ENCODE data around the gene BTNL3.
"Not testable (repeated sequence)": the region's sequence is repeated elsewhere in the genome, so short reads cannot be mapped to it uniquely, and the experiment has no call there.

Gene BTNL3, protein sequence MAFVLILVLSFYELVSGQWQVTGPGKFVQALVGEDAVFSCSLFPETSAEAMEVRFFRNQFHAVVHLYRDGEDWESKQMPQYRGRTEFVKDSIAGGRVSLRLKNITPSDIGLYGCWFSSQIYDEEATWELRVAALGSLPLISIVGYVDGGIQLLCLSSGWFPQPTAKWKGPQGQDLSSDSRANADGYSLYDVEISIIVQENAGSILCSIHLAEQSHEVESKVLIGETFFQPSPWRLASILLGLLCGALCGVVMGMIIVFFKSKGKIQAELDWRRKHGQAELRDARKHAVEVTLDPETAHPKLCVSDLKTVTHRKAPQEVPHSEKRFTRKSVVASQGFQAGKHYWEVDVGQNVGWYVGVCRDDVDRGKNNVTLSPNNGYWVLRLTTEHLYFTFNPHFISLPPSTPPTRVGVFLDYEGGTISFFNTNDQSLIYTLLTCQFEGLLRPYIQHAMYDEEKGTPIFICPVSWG

DNA sequence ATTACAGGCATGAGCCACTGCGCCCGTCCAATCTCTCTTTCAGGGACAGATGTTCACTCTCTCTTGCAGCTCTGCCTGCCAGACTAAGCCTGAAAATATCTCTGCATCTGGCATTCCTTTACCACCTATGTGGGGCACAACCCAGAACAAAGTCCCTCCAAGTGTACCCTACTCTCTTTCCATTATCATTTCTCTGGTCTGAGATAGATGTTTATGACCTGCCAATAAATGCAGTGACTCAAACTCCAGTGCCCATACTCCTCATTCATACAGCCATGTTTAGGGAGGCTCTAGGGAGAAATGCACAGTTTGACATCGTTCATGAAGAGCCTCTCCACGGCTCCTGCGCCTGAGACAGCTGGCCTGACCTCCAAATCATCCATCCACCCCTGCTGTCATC is at the start of gene BTNL3:
Gene BTNL3 (plus strand): TSS at position 255 of the 400 bp plus-strand sequence. CDS start 183 bp downstream, outside the sequence.
- no peak for DNase-seq

DNA sequence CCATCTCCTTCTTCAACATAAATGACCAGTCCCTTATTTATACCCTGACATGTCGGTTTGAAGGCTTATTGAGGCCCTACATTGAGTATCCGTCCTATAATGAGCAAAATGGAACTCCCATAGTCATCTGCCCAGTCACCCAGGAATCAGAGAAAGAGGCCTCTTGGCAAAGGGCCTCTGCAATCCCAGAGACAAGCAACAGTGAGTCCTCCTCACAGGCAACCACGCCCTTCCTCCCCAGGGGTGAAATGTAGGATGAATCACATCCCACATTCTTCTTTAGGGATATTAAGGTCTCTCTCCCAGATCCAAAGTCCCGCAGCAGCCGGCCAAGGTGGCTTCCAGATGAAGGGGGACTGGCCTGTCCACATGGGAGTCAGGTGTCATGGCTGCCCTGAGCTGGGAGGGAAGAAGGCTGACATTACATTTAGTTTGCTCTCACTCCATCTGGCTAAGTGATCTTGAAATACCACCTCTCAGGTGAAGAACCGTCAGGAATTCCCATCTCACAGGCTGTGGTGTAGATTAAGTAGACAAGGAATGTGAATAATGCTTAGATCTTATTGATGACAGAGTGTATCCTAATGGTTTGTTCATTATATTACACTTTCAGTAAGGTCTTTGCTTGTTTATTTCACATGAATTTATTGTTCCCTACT is 38.2 kb upstream of the BTNL3 start:
- no peak for DNase-seq

DNA sequence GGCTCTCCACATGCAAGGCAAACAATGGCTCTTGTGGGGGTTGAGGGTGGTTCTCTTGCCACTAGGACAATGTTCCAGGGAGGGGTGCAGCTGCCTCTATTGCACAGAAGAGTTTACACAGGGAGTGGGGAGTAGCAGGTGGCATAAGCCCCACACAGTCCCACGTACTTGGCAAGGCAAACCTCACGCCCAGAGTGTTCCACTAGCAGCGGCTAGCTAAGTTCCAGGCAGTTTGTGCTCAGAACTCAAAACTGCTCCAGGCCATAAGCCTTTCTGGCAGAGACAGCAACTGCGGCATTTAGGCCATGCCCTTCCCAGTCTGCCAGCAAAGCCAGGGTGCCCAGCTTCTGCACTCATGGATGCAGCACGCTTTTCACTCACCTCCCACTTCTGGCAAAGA is 29.0 kb upstream of the BTNL3 start:
- no peak for DNase-seq

DNA sequence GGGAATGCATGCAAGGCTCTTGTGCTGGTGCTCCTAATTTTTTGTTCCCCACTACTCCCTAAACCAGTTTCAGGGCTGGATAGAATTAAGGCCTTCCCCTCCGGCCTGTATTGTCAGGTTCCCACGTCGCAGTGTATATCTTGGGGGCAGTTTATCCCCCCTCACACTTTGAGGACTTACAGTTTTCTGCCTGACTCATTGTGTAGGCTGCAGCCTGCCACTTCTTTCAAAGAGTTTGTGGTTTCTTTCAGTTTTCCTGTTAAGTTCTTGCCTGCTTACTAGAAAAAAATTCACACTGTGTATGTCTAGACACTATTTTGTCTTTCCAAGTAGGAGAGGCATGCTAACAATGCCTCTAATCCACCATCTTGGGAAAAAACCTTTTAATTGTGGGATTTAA is 28.4 kb upstream of the BTNL3 start:
- DNase-seq = no peak

DNA sequence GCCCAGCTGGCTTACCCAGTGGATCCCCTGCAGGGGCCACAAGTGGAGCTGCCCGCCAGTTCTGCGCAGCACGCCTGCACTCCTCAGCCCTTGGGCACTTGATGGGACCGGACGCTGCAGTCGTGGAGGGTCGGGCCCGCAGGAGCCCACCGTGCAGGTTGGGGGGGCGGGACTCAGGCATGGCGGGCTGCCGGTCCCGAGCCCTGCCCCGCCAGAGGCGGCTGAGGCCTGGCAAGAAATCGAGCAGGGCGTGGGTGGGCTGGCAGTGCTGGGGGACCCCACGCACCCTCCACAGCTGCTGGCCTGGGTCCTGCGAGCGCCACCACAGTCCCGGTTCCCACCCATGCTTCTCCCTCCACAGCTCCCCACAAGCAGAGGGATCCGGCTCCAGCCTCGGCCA is 19.2 kb upstream of the BTNL3 start:
- no peak for DNase-seq

DNA sequence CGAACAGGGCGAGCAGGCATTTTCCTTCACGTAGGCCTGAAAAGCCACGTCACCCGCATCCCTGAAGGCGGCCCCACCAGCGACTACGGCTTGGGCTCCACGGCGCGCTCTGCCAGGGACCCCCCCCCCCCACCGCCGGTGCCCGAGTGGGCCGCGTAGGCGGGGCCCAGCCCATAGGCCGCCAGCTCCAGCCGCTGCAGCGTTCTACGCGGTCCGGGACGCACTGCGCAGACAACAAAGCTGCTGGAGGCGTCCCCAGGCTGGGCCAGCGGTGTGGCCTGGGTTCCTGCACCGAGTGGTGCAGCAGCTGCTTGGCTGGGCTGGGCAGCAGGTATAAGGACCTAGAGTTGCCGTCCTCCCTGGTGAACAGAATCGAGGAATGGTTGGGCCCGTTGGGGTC is 18.3 kb upstream of the BTNL3 start:
- no peak for DNase-seq

DNA sequence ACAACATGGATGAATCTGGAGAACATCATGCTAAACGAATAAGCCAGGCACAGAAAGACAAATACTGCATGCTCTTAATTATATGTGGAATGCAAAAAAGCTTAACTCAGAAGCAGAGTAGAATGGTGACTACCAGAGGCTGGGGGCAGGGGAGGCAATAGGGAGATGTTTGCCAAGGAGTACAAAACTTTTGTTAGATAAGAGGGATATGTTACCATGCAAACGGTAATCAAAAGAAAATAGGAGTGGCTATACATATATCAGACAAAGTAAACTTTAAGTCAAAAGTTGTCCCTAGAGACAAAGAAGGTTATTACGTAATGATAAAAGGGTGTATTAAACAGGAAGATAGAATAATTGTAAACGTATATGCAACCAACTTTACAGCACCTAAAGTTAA is 17.8 kb upstream of the BTNL3 start:
- DNase-seq = no peak

DNA sequence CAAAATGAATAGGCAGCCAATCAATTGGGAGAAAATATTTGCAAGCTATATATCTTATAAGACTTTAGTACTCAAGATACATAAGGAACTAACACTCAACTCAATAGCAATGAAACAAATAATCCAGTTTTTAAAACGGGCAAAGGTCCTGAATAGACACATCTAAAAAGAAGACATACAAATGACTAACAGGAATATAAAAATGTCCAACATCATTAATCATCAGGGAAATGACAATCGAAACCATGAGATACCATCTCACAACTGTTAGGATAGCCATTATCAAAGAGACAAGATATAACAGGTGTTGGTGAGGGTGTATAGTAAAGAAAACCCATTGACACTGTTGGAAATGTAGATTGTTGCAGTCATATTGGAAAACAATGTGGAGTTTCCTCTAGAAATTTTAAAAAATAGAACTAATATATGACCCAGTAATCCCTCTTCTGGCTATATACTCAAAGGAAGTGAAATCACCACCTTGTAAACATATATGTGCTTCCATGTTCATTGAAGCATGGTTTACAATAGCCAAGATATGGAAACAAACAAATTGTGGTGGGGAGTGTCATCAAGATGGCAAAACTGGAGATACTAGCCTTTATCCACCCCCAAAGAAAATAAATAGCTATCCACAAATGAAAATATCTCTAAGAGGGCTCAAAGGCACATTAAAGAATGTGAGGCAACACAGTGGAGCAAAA is 13.9 kb upstream of the BTNL3 start:
- no peak for DNase-seq

DNA sequence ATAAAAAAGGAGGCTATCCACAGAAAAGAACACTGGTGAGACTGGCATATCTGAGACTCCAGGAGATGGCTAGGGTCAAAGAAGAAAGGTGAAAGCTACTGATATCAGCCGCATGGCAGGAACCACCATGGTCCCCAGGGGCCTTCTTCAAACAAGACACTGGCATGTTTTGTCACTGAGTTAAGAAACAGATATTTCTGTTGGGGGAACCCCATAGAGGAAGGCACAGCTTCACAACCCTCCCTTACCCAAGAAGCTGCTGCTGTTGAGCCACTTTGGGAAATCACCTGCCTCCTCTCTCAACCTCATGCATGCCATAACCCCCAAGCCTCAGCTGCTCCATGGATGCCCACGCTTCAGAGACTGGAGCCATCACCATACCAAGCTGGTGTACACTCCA is 13.3 kb upstream of the BTNL3 start:
- no peak for DNase-seq

DNA sequence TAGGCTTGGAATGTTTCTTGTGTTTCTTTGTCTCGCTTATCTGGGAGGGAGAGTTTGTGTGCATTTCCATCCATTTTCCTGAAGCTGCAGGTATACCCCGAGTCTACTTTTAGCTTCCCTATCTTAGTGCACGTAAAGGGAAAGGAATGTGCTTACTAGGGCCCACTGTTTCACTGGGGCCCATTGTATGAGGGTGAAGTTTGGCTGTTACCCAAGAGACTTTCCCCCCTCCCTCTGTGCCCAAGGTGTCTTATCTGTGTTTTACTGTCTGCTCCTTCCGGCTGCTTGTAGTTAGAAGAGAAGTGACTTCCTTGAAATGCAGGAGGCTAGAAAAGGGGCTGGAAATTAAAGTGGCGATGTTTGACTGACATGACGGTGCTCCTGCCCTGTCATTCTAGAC is 12.1 kb upstream of the BTNL3 start:
- no peak for DNase-seq

DNA sequence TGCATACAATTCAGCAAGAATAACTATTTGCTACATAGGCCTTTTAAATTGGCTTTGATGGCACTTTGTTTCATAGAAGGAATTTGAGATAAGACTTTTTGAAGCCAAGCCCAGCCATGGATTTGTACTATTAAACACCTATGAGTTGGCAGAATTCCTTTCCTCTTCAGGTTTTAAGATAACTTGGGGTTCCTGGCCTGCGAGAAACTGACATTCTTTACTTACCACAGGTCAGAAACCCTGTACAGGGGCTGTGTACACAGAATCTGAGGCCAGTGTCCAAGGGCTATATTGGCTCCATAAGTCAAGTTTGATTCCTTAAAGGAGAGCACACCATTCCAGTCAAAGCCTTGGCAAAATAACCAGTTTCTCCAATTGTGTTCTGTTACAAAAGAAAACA is 10.8 kb upstream of the BTNL3 start:
- no peak for DNase-seq

DNA sequence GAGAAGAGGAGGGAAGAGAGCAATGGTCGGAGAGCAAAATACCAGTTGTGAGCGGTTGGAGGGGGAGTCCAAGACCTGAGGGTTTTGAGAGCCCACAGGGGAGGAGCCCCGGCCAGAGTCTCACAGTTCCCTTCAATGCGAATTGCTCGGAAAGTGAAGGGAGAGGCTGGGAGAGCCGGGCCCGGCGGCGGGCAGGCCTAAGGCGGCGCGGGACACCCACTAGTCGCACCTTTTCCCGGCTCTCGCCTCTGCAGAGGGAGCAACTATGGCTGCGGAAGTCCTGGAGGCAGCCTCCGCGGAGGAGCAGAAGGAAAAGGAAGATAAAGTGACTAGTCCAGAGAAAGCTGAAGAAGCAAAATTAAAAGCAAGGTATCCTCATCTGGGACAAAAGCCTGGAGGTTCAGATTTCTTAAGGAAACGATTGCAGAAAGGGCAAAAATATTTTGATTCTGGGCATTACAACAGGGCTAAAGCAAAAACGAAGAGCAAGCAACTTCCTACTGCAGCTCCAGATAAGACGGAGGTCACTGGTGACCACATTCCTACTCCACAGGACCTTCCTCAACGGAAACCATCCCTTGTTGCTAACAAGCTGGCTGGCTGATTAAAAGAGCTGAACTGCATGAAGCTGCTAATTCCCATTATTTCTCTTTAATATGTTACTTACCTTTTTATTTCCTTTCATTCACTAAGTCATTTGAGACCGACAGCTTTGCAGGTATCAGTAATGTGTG is 6.5 kb upstream of the BTNL3 start:
- no peak for DNase-seq

DNA sequence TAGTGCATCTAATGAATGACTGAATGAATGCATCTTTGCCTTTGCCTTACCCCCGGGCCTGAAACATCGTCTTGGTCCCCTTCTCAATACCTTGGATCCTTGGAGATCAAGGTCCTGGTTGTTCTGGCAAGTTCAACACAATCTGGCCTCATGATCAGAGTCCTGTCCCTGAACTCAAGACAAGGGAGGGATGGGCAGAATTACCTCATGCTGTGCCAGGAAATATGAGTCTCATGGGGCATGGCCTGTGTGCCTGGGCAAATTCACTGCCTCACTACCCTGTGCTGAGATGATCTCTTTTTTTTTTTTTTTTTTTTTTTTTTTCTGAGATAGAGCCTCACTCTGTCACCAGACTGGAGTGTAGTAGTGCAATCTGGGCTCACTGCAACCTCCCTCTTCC is 630 bp upstream of the BTNL3 start:
- DNase-seq = no peak

DNA sequence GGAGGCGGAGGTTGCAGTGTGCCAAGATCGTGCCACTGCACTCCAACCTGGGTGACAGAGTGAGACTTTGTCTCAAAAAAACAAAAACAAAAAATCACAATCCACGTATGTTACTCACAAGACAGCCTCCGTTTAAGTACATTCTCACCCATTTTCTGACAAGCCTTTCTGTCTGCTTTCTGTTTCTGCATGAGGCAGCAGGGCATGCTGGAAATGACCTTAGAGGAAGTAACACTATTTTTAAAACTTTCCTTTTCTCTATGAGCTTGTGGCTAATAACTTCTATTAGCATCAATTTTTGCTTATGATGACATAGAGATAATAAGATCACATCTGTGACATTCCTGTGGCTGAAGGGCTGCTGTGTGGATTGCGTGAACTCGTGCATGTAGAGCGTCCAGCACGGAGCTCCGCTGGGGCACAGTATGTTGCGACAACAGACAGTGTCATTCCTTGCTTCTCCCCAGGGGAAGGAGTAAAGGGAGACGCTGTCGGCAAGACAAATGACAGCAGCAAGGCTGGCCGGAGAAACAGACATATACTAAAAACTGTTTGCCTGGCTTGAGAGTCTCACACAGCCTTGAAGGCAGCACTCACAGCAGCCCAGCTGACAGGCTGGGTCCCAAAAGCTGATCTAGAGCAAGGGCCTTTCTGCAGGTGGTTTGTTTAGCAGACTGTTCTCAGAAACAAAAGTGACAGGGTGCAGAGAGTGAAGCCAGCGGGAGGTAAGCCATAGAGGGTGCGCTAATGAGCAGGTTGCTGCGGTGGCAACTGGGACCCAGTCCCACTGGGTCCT is 1.6 kb downstream of the BTNL3 start:
- DNase-seq = no peak

DNA sequence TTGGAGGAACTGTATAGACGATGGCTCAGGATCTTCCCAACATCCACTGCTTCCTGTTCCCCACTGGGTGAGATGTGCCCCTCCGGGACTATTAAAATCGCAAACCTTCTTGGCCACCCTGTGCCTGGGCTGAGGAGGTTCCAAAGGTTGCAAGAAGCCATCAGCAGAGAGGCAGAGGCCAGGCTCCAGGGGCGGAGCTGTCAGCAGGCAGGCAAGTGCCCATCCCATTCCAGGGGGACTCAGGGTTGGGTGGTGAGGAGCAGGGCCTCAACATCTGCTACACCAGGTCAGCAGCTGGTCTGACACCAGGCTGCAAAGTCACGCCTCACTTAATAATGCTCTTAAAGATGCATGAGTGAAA is 2.2 kb downstream of the BTNL3 start:
- DNase-seq = no peak

DNA sequence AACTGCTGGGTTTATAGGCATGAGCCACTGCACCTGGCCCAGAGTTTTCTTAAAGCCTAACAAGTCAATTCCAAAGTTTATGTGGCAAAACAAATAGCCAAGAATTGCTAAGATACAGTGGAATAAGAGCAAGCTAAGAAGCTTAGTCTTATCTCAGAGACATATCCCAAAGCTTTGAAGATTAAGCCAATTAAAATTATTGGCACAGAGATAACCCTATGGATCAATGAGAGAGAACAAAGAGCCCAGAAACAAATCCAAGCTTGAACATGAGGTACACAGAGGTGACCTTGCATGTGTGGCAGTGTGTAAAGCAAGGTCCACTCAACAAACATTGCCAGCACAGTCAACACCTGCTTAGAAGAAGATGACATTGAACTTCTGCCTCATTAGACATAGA is 13.3 kb downstream of the BTNL3 start:
- DNase-seq = no peak

DNA sequence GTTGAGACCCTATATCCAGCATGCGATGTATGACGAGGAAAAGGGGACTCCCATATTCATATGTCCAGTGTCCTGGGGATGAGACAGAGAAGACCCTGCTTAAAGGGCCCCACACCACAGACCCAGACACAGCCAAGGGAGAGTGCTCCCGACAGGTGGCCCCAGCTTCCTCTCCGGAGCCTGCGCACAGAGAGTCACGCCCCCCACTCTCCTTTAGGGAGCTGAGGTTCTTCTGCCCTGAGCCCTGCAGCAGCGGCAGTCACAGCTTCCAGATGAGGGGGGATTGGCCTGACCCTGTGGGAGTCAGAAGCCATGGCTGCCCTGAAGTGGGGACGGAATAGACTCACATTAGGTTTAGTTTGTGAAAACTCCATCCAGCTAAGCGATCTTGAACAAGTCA is 17.1 kb downstream of the BTNL3 start:
- no peak for DNase-seq

DNA sequence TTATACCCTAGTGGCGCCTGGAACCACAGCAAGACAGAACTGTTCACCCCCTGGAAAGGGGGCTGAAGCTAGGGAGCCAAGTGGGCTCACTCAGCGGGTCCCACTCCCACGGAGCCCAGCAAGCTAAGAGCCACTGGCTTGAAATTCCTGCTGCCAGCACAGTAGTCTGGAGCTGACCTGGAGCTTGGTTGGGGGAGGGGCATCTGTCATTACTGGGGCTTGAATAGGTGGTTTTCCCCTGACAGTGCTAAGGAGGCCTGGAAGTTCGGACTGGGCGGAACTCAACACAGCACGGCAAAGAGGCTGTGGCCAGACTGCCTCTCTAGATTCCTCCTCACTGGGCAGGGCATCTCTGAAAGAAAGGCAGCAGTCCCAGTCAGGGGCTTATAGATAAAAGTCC is 19.5 kb downstream of the BTNL3 start:
- no peak for DNase-seq

DNA sequence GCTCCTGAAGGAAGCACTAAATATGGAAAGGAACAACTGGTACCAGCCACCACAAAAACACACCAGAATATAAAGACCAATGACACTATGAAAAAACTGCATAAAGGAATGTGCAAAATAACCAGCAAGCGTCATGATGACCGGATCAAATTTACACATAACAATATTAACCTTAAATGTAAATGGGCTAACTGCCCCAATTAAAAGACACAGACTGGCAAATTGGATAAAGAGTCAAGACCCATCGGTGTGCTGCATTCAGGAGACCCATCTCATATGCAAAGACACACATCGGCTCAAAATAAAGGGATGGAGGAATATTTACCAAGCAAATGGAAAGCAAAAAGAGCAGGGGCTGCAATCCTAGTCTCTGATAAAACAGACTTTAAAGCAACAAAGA is 21.4 kb downstream of the BTNL3 start:
- not testable (repeated sequence) for DNase-seq

DNA sequence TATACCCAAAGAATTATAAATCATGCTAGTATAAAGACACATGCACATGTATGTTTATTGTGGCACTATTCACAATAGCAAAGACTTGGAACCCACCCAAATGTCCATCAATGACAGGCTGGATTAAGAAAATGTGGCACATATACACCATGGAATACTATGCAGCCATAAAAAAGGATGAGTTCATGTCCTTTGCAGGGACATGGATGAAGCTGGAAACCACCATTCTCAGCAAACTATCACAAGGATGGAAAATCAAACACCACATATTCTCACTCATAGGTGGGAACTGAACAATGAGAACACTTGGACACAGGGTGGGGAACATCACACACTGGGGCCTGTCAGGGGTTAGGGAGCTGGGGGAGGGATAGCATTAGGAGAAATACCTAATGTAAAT is 26.0 kb downstream of the BTNL3 start:
- DNase-seq = not testable (repeated sequence)

DNA sequence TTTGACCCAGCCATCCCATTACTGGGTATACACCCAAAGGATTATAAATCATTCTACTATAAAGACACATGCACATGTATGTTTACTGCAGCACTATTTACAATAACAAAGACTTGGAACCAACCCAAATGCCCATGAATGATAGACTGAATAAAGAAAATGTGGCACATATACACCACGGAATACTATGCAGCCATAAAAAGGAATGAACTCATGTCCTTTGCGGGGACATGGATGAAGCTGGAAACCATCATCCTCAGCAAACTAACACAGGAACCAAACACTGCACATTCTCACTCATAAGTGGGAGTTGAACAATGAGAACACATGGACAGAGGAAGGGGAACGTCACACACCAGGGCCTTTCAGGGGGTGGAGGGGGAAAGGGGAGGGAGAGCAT is 28.8 kb downstream of the BTNL3 start:
- DNase-seq = not testable (repeated sequence)

DNA sequence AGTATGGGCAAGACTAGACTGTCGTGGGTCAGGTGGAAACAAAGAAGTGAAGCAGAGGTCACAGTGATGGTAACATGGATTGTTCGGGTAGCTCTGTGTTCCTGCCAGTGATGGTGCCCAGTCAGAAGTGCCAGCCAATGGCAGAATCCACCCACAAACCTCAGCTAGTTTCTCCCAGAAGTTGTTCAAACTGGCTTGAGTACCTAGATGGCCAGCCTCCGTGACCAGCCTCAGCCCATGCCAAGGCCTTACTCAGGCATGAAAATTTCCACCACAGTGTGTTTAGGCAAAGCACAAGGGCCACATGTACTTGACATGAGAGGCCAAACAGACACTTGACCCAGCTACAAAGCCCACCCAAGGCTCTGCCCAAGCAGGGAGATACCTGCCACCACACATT is 32.0 kb downstream of the BTNL3 start:
- no peak for DNase-seq
